Subcutaneous preadipocyte (primary cell): Measurements from ENCODE around the gene RBKS. TPM values are rescaled to one million over a fixed set of nuclear protein-coding genes. Genes with fewer than 3 reads are reported as not detected.

Source experiments
- total RNA-seq: library from RNA; depleted of rRNA; stranded (reverse); fragments of >200 nt; gene quantifications from 2 replicates; pipeline ENCODE4 v1.2.3, GENCODE V29; 2012

Gene RBKS
- total RNA-seq: 0.73 and 2.0 TPM in 2 replicates

DNA sequence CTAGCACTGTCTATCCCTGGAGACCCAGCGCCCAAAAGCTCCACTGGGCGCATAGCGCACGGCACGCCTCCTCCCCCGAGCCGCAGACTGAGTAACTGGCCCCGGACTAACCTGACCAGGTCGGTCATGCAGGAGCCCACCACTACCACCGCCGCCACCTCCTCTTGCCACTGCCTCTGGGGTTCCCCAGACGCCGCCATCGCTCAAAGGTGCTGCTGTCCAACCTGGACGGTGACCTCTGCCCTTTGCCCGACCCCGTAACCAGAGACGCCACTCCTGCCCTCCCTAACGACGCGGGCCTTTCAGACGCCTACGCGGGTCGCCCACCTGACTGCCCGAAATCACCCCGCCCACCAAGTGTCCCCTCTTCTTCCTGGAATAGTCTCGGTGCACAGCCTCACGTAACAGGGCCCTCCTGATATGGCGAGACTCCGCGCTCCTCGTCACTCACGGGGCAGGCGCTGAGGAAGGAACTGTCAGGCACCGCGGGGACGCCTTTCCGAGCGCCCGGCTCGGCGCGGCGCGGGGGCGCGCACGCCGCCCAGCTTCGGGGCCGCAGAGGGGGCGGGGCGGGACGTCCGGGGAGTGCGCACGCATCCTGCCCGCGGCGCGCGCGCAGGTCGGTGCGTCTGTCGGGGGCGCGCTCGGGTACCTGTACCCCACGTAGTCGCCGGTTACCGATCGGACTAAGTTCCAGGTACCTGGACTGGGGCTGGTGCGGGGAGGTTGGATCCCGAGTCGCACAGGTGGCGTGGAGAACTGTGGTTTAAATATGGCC is at the start of gene RBKS, which contains the start of gene BABAM2:
RBKS (minus strand) TSS at position 242 of the 778 bp plus-strand sequence; CDS start at position 200, 42 bp downstream.
BABAM2 (plus strand) TSS at position 584 of the 778 bp plus-strand sequence. CDS start 3,828 bp downstream, outside the sequence.

DNA sequence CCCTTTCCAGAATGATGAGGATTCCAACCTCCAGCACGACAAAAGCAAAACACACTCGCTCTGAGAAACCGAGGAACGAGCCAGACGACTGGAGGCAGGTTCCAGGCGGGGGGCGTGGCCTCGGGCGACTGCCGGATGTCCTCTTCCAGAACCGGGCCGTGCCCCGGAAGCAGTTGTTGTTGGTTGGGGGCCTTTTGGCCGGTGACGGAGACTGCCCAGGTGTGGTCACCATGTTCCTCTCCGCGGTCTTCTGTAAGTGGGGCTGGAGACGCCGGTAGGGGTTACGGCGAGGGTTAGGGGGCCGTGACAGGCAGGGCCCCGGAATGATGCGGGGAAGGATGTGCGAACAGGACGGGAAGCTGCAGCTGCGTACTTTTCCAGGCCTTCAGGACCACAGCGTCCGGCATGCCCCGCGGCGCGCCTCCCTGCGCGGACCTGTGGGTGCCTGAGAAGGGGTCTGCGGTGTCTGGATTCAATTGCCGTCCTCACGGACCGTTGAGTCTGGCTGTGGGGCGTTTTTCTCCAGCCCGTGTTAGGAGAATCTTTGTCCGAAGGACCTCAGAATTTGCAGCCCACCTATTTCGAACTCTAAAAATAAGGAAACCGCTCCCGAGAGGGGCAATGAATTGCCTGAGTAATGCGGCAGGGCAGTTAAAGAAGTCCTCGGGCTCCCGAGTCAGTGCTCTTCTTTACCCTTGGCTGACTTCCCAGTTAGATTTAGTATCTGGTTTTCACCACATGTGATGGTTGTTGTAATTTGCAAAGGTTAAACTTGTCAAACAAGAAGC is 118.4 kb downstream of the RBKS start, which contains the start of gene MRPL33:
MRPL33 (plus strand) TSS at position 172 of the 788 bp plus-strand sequence; CDS start at position 231, 59 bp downstream.

Other genes starting within 250 kb of the RBKS start
- 20.3 and 31.2 TPM in 2 replicates for gene SUPT7L, start 226.8 kb downstream of the RBKS start, total RNA-seq
- gene SLC4A1AP, start 226.5 kb downstream of the RBKS start, total RNA-seq: 17.3 and 24.0 TPM in 2 replicates
- gene MRPL33, start 118.7 kb downstream of the RBKS start, total RNA-seq: 69.8 TPM in 2 replicates
- 31.6 and 35.0 TPM in 2 replicates for gene BABAM2, start 342 bp upstream of the RBKS start, total RNA-seq